HPDE6-E6E7 (cell line): ENCODE measurements around the gene DDX39A.

ENCODE experiments used
- DNase-seq: peaks from one replicate; pipeline ENCODE4 v3.0.0; 2011; ENCODE audit warnings: missing footprints; ENCODE audit errors: extremely low spot score

Gene DDX39A

GRCh38 chr19:14434543-14435319 lies 15.6 kb upstream of the DDX39A start:
- peak; percentile 65 for DNase-seq

- DNase-seq = no peak
Observed at GRCh38 chr19:14433554-14434501, 14.7 kb upstream of the DDX39A start.

- no peak for DNase-seq
Observed at GRCh38 chr19:14432791-14433553, 13.8 kb upstream of the DDX39A start, which contains the start of gene PKN1. Gene PKN1 (plus strand): TSS chr19:14433306. CDS start chr19:14433522, 216 bp downstream.

DNA sequence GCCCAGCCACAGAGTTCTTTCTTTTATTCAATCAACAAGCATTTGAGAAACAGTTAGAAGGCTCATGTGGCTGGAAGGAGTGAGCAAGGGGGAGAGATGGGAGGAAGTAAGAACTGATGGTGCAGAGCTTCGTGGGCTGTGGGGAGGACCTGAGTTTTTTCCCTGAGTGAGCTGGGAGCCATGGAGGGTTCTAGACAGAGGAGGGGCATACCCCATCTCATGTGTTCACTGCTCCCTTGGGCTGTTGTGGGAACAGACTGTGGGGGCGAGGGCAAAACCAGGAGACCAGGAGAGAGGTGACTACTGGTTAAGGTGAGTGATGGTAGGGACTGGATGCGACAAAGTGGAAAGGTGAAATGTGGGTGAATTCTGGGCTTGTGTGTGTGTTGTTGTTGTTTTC lies 11.6 kb upstream of the DDX39A start:
- no peak for DNase-seq

GRCh38 chr19:14428882-14429416 lies 9.8 kb upstream of the DDX39A start:
- DNase-seq = no peak

- no peak for DNase-seq
Observed at GRCh38 chr19:14427461-14427860, 8.3 kb upstream of the DDX39A start.

DNA sequence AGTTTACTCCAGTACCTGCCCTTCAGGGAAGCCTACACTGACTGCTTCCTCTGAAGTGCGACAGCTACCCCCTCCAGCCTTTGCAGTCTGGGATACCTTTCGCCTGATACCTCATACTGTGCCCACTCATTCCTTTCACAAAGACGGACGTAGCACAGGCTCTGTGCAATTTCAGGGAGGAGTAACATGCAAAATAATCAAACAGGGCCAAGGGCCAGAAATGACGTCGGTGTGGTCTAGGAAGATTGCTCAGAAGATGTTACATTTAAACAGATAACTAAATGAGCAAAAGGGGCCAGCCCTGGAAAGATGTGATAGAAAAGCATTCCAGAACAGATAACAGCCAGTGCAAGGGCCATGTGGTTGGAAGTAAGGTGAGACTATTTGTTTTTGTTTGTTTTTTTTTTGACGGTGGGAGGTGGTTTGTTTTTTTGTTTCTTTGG lies 6.6 kb upstream of the DDX39A start:
- DNase-seq = no peak

DNA sequence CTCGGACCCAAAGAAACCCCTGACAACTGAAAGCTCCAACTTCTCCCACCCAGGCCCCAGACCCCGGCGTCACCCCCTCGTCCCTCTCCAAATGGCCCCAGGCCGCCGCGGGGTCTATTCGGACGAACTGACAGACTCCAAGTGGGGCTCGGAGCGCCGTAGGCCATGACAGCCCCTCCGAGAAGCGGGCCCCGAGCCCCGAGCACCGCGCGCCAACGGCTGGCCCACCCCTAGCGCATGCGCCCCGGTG lies 360 bp downstream of the DDX39A start:
- DNase-seq = peak; percentile 76

GRCh38 chr19:14416817-14417231 lies 2.3 kb downstream of the DDX39A start:
- no peak for DNase-seq

DNA sequence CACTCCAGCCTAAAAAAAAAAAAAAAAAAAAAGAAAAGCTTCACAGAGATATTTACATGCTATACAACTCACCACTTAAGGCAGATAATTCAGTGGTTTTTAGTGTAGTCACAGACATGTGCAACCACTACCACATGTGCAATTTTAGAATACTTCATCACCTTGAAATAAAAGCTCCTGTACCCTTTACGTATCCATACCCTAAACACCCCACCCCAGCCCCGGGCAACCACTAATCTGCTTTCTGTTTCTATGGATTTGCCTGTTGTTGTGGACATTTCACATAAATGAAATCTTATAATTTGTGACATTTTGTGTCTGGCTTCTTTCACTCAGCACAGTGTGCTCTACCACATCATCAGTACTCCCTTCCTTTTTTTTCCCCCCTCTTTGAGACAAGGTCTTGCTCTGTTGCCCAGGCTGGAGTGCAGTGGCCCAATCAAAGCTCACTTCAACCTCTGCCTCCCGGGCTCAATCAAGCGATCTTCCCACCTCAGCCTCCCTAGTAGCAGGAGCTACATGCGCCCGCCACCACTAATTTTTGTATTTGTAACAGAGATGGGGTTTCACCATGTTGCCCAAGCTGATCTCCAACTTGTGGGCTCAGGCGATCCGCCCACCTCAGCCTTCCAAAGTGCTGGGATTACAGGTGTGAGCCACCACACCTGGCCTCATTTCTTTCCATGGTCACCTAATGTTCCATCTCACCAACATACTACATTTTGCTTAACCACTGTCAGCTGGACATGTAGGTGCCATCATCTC lies 4.0 kb downstream of the DDX39A start:
- no peak for DNase-seq

DNA sequence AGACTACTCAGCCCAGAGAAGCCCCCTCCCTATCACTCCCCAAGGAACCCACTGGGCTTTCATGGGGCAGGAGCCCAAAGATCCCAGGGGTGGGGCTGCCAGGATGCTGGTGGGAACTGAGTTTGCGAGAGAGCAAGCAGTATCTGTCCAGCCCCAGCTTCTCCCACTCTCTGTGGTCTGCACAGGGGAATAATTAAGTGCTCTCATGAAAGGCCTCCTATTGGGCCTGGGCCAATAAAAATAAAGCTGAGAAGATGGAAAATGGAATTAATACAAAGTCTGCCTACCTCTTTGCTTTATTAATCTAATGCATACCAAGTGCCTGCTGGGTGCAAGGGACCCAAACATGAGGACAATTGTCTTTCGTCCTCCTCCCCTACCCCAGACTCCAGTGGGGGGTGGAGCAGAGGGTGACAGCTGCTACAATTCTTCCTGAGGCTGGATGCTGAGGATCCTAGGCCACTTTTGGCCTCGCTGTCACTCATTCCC lies 5.4 kb downstream of the DDX39A start:
- DNase-seq = no peak

DNA sequence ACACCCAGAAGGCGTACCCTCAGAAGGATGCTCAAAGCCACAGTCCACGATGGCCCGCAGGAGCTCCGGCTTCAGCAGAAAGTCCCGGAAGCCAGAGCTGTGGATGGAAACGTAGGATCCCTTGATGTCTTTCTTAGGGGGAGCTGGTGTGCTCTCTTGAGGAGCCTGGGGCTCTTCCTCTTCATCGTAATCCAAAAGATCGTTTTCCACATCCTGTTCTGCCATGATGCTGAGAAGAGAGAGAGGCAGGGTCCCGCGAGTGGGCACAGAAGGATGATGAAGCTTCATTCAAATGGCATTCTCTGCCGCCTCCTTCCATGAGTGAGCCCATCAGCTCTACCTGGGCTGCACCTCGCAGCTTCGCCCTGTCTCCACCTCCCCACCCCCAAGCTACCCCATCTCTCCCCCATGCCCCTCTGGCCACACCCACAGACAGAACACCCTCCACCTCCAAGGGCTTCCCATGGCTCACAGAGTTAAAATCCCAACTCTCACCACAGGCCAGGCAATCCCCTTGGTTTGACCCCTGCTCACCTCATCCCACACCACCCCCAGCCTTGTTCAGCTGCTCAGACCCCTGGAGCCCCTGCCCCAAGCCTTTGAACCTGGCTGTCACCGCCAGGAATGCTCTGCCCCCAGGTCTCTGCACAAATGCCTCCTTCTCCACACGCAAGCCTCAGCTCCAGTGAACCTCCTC lies 6.0 kb downstream of the DDX39A start:
- DNase-seq = no peak

- DNase-seq = no peak
Observed at GRCh38 chr19:14412324-14412995, 6.7 kb downstream of the DDX39A start.

DNA sequence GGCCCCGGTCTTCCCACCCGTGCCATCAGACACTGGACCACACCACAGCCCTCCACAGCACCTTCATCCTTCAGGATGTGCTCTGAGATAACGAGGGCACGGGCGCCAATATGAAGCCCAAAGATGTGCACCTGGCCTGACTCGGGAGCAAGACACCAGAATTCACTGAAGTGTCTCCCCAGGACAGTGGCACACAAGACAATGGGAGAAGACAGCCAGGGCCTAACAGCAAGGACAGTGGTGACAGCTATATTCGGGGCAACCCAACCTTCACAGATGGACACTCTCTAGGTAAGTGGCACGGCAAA lies 7.2 kb downstream of the DDX39A start:
- no peak for DNase-seq

DNA sequence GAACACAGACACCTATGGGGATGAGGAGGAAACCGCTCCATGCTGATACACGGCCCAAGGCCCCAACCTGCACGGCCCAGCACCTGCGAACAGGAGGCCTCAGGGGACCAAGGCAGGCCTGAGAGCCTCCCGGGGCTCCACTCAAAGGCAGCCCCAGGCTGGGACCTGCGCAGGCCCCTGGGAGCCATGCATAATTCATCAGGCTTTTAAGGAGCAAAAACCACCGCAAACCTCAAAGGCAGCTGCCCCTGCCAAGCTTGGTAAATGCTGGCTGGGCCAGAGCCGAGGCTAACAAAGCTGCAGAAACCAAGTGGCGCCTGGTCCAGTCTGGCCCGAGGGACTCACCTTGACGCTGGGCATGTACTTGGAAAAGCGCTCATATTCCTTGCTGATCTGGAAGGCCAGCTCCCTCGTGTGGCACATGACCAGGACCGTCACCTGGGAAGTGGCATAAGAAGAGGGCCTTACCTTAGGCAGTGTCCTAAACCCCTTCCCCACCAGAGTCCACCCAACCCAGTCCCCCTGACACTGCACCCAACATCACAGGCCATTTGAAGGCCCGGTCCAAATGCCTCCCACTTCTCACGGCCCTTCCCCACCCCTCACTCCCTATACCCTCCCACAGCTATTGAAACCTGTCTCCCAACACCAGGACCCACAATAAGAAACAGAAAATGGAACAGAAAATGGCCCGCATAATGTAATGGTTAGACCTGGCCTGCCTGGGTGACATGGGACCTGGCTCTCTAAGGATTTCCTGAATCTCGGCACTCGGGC lies 7.8 kb downstream of the DDX39A start:
- DNase-seq = no peak

- no peak for DNase-seq
Observed at GRCh38 chr19:14410091-14411051, 8.8 kb downstream of the DDX39A start.

DNA sequence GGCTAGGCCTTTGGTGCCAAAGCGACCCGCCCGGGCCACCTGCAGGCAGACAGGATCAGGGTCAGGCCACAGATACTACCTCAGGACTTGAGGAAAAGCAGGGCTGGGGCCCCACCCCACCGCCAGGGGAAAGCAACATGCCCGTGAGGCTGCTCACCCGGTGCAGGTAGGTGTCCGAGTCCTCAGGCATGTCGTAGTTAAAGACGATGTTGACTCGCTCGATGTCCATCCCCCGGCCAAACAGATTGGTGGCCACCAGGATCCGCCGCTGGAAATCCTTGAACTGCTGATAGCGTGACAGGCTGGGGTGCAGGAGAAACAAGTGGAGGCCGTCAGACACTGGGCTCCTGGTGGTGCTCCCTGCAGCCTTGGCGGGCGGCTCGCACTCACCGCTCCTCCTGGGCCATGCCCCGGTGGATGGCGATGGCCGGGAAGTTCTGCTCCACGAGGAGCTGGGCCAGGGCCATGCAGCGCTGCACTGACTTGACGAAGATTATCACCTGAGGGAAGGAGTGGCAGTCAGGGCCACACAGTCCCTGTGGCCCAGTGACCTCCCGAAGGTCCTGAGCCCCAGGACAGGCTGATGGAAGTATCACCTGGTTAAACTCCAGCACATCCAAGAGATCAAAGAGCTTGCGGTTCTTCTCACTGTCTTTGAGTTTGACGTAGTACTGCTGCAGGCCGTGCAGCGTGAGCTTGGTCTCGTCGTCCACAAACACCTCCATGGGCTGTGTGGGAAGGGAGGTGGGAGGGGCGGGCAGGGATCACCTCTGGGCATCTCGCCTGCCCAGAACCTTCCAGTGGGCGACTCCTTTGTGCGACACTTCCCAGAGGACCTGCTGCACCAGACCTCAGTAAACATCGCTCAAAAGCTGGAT lies 9.8 kb downstream of the DDX39A start:
- no peak for DNase-seq
